SK-N-SH (cell line): ENCODE data around the gene DNAH10. TPM values are rescaled to one million over a fixed set of nuclear protein-coding genes. Genes with fewer than 3 reads are reported as not detected.

Experiments
- CTCF ChIA-PET: fragments of 300-600, 350-600 bp; formaldehyde crosslinking; extraction: SDS; loops from one replicate; lab custom pipeline; 2021; lab: Yijun Ruan, JAX
- POLR2A ChIA-PET: fragments of 350-600 bp; sonication (Branson Sonifier 250); formaldehyde crosslinking; extraction: SDS; loops from one replicate; lab custom pipeline; 2020; ENCODE audit warnings: antibody characterized with exemption, inconsistent platforms; lab: Yijun Ruan, JAX
- DNase-seq: peaks from one replicate; pipeline ENCODE4 v3.0.0; 2012
- H2AFZ ChIP-seq: fragments of 200-600 bp; sonication (generic); 2 replicates; pipeline ENCODE4 v1.8.1; 2016; ENCODE audit warnings: antibody characterized with exemption, mild to moderate bottlenecking, low read depth
- H3F3A ChIP-seq: fragments of 200-600 bp; sonication (generic); replicated peaks from 2 replicates; pipeline ENCODE3; 2016; ENCODE audit warnings: antibody characterized with exemption, mild to moderate bottlenecking; ENCODE audit not compliant: insufficient read depth
- H3K27ac ChIP-seq, 2 experiments: fragments of 200-500 bp in 1 of 2; fragments of 200-600 bp in 1 of 2; sonication (Bioruptor generic) in 1 of 2; sonication (generic), shearing (Covaris generic) in 1 of 2; 2 replicates each; pipeline versions ENCODE4 v1.5.1 to v1.6.1; 2014 to 2016; ENCODE audit warnings: low read depth in 2 of 2, inconsistent platforms in 1 of 2, low read length in 1 of 2, mild to moderate bottlenecking in 1 of 2, mixed read lengths in 1 of 2
- H3K27me3 ChIP-seq: fragments of 200-600 bp; sonication (generic), shearing (Covaris generic); 2 replicates; pipeline ENCODE4 v1.6.1; 2016; ENCODE audit warnings: mixed run types; ENCODE audit not compliant: insufficient read depth
- H3K36me3 ChIP-seq, 2 experiments: fragments of 200-500 bp in 1 of 2; fragments of 200-600 bp in 1 of 2; sonication (Bioruptor generic) in 1 of 2; sonication (generic) in 1 of 2; replicated peaks in 1 of 2; 2 replicates each; pipeline versions ENCODE3 to v1.5.1; 2014 to 2016; ENCODE audit warnings: low read length in 1 of 2, mild to moderate bottlenecking in 1 of 2; ENCODE audit not compliant: insufficient read depth in 2 of 2, control insufficient read depth in 1 of 2
- H3K4me1 ChIP-seq, 2 experiments: fragments of 200-500 bp in 1 of 2; fragments of 200-600 bp in 1 of 2; sonication (Bioruptor generic) in 1 of 2; sonication (generic), shearing (Covaris generic) in 1 of 2; 2 replicates each; pipeline versions ENCODE4 v1.5.1 to v1.6.1; 2014 to 2016; ENCODE audit warnings: low read depth in 1 of 2, low read length in 1 of 2, mixed run types in 1 of 2; ENCODE audit not compliant: insufficient read depth in 2 of 2, control insufficient read depth in 1 of 2
- H3K4me2 ChIP-seq: fragments of 200-600 bp; sonication (generic), shearing (Covaris generic); 2 replicates; pipeline ENCODE4 v1.6.1; 2017; ENCODE audit warnings: mixed run types
- H3K4me3 ChIP-seq, 2 experiments: fragments of 200-500 bp in 1 of 2; fragments of 200-600 bp in 1 of 2; sonication (Bioruptor generic) in 1 of 2; sonication (generic), shearing (Covaris generic) in 1 of 2; 2 replicates each; pipeline versions ENCODE4 v1.5.1 to v1.8.1; 2014 to 2016; ENCODE audit warnings: low read depth in 2 of 2, inconsistent platforms in 1 of 2, low read length in 1 of 2, mild to moderate bottlenecking in 1 of 2, mixed read lengths in 1 of 2, moderate library complexity in 1 of 2
- H3K79me2 ChIP-seq: fragments of 200-600 bp; sonication (generic); 2 replicates; pipeline ENCODE4 v1.8.1; 2017; ENCODE audit warnings: mild to moderate bottlenecking; ENCODE audit not compliant: insufficient read depth
- H3K9ac ChIP-seq: fragments of 200-600 bp; sonication (generic); 2 replicates; pipeline ENCODE4 v1.6.1; 2017; ENCODE audit warnings: mixed run types
- H3K9me2 ChIP-seq: fragments of 200-600 bp; sonication (generic); 2 replicates; pipeline ENCODE4 v1.6.1; 2017; ENCODE audit warnings: mixed run types
- H3K9me3 ChIP-seq: fragments of 200-600 bp; sonication (generic); 2 replicates; pipeline ENCODE4 v1.6.1; 2017; ENCODE audit warnings: mixed run types, mild to moderate bottlenecking, moderate library complexity
- H4K20me1 ChIP-seq: fragments of 200-600 bp; sonication (generic); 2 replicates; pipeline ENCODE4 v1.6.1; 2017; ENCODE audit warnings: mild to moderate bottlenecking, mixed run types; ENCODE audit not compliant: insufficient read depth
- ELF1 ChIP-seq: IDR thresholded peaks from 2 replicates; pipeline ENCODE4 v1.4.0; 2012
- FOSL2 ChIP-seq: IDR thresholded peaks from 2 replicates; pipeline ENCODE4 v1.4.0; 2012; ENCODE audit warnings: low read depth, mild to moderate bottlenecking, moderate library complexity, borderline replicate concordance
- FOXJ3 ChIP-seq: sonication (generic); formaldehyde crosslinking; IDR thresholded peaks from 2 replicates; pipeline ENCODE4 v1.5.1; 2020; ENCODE audit warnings: mild to moderate bottlenecking, missing genetic modification reagents
- FOXM1 ChIP-seq: IDR thresholded peaks from 2 replicates; pipeline ENCODE4 v1.4.0; 2012; ENCODE audit warnings: low read depth, mild to moderate bottlenecking
- GABPA ChIP-seq: IDR thresholded peaks from 2 replicates; pipeline ENCODE4 v1.4.0; 2012; ENCODE audit warnings: low read depth, mild to moderate bottlenecking
- JUND ChIP-seq: IDR thresholded peaks from 2 replicates; pipeline ENCODE4 v1.4.0; 2012
- MXI1 ChIP-seq: IDR thresholded peaks from 2 replicates; pipeline ENCODE4 v1.6.1; 2012; ENCODE audit warnings: mild to moderate bottlenecking, low read depth, low read length, improper control_type of control experiment
- NFIC ChIP-seq: IDR thresholded peaks from 2 replicates; pipeline ENCODE4 v1.4.0; 2012; ENCODE audit warnings: borderline replicate concordance
- NRF1 ChIP-seq: IDR thresholded peaks from 2 replicates; pipeline ENCODE4 v1.6.1; 2012; ENCODE audit warnings: low read depth, mild to moderate bottlenecking, low read length
- RAD21 ChIP-seq: IDR thresholded peaks from 2 replicates; pipeline ENCODE4 v1.6.1; 2012; ENCODE audit warnings: mild to moderate bottlenecking, low read length
- RCOR1 ChIP-seq: fragments of 150-350 bp; IDR thresholded peaks from 2 replicates; pipeline ENCODE4 v1.6.1; 2017; ENCODE audit warnings: antibody characterized with exemption, low read length
- RFX5 ChIP-seq: IDR thresholded peaks from 2 replicates; pipeline ENCODE4 v1.6.1; 2012; ENCODE audit warnings: mild to moderate bottlenecking, improper control_type of control experiment, low read length
- RXRA ChIP-seq: IDR thresholded peaks from 2 replicates; pipeline ENCODE4 v1.4.0; 2012; ENCODE audit warnings: low read depth, mild to moderate bottlenecking, borderline replicate concordance
- SMC3 ChIP-seq: IDR thresholded peaks from 2 replicates; pipeline ENCODE4 v1.6.1; 2012; ENCODE audit warnings: low read depth, low read length, improper control_type of control experiment
- TAF1 ChIP-seq: IDR thresholded peaks from 2 replicates; pipeline ENCODE4 v1.6.1; 2012; ENCODE audit warnings: low read depth, mild to moderate bottlenecking, low read length, moderate library complexity, borderline replicate concordance
- TEAD4 ChIP-seq: IDR thresholded peaks from 2 replicates; pipeline ENCODE4 v1.4.0; 2012; ENCODE audit warnings: mild to moderate bottlenecking, borderline replicate concordance; ENCODE audit not compliant: insufficient read depth
- WGBS: methylation state at CpG from one replicate; pipeline ENCODE4 v1.1.6; 2017; ENCODE audit warnings: low lambda C conversion rate; 5-methylcytosine and 5-hydroxymethylcytosine counted together
- polyA plus RNA-seq, 3 experiments: library from polyadenylated mRNA; depleted of rRNA; stranded (reverse); fragments of >200 nt; gene quantifications; 2 replicates each; pipeline ENCODE4 v1.2.3, GENCODE V29; 2012
- TF ChIP-seq, protein P1 (sequence below): fragments of 200-600 bp; sonication (generic); IDR thresholded peaks from 2 replicates; pipeline ENCODE4 v1.6.1; 2017; ENCODE audit warnings: antibody characterized with exemption, mild to moderate bottlenecking, moderate library complexity
- TF ChIP-seq, protein P2 (sequence below): IDR thresholded peaks from 2 replicates; pipeline ENCODE4 v1.4.0; 2012; ENCODE audit warnings: low read depth, borderline replicate concordance
- TF ChIP-seq, protein P3 (sequence below): IDR thresholded peaks from 2 replicates; pipeline ENCODE4 v1.4.0; 2012; ENCODE audit warnings: low read depth
- TF ChIP-seq, protein P4 (sequence below): IDR thresholded peaks from 2 replicates; pipeline ENCODE4; 2012

The DNAH10 gene
- polyA plus RNA-seq, 1 of the 3 experiments (the other 2 are of a cell fraction): 0.13 TPM

DNA sequence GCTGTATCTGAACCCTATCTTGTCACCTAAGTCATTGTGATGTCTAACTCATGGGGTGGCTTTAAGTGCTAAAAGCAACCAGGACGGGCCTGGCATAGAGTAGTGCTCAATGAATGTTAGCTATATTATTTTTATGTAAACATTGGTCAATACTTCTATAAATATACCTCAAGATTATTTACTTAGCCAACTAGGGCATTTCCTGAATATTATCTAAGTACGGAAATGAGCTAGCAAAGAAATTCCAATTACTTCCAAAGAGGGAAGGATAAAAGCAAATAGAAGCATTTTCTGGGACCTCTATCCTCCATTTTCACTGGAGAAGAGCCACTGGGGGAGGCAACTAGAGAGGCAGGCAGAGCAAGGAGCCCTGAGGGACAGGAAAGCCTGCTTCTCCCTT is 189.9 kb downstream of the DNAH10 start:
- no peaks in the 10 kb centered on the region for H3K27me3 ChIP-seq
- H4K20me1 ChIP-seq: peaks cover 18% of the 10 kb centered on the region; the same call in 1 of the 2 replicates
- H3K9me2 ChIP-seq: no peaks in the 10 kb centered on the region
- H3K79me2 ChIP-seq: peaks cover 11% of the 10 kb centered on the region; the same call in 1 of the 2 replicates
- no peak for DNase-seq
- H3F3A ChIP-seq: no peaks in the 10 kb centered on the region
- no peak overlapping the region for H2AFZ ChIP-seq
- no peak overlapping the region for H3K4me2 ChIP-seq
- H3K27ac ChIP-seq: no peak overlapping the region
- POLR2A ChIA-PET: no interaction called here
- TF ChIP-seq, protein P1, sequence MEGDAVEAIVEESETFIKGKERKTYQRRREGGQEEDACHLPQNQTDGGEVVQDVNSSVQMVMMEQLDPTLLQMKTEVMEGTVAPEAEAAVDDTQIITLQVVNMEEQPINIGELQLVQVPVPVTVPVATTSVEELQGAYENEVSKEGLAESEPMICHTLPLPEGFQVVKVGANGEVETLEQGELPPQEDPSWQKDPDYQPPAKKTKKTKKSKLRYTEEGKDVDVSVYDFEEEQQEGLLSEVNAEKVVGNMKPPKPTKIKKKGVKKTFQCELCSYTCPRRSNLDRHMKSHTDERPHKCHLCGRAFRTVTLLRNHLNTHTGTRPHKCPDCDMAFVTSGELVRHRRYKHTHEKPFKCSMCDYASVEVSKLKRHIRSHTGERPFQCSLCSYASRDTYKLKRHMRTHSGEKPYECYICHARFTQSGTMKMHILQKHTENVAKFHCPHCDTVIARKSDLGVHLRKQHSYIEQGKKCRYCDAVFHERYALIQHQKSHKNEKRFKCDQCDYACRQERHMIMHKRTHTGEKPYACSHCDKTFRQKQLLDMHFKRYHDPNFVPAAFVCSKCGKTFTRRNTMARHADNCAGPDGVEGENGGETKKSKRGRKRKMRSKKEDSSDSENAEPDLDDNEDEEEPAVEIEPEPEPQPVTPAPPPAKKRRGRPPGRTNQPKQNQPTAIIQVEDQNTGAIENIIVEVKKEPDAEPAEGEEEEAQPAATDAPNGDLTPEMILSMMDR: no peak
- TF ChIP-seq FOXJ3 (CRISPR knock-in tag) (no peak), TAF1 (no peak), JUND (no peak), MXI1 (no peak), SMC3 (no peak), RAD21 (no peak), FOXM1 (no peak), RXRA (no peak), ELF1 (no peak)
- TF ChIP-seq, protein P2, sequence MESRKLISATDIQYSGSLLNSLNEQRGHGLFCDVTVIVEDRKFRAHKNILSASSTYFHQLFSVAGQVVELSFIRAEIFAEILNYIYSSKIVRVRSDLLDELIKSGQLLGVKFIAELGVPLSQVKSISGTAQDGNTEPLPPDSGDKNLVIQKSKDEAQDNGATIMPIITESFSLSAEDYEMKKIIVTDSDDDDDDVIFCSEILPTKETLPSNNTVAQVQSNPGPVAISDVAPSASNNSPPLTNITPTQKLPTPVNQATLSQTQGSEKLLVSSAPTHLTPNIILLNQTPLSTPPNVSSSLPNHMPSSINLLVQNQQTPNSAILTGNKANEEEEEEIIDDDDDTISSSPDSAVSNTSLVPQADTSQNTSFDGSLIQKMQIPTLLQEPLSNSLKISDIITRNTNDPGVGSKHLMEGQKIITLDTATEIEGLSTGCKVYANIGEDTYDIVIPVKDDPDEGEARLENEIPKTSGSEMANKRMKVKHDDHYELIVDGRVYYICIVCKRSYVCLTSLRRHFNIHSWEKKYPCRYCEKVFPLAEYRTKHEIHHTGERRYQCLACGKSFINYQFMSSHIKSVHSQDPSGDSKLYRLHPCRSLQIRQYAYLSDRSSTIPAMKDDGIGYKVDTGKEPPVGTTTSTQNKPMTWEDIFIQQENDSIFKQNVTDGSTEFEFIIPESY: no peak
- TF ChIP-seq, protein P3, sequence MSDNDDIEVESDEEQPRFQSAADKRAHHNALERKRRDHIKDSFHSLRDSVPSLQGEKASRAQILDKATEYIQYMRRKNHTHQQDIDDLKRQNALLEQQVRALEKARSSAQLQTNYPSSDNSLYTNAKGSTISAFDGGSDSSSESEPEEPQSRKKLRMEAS: no peak
- H3K9ac ChIP-seq: no peak overlapping the region
- no peak overlapping the region for H3K4me3 ChIP-seq
- WGBS: 82% methylated on average over 2 of the region's 2 CpGs
- peaks cover 0 to 7% of the 10 kb centered on the region in 2 experiments; a peak in 1 of 4 replicates for H3K4me1 ChIP-seq
- H3K9me3 ChIP-seq: no peaks in the 10 kb centered on the region
- H3K36me3 ChIP-seq: peaks cover 0 to 3% of the 10 kb centered on the region in 2 experiments
- CTCF ChIA-PET: interaction anchor here (1.4 kb wide), 1 partner anchor 13 kb away, joined by 4 read pairs; no protein-coding TSS in a partner anchor

DNA sequence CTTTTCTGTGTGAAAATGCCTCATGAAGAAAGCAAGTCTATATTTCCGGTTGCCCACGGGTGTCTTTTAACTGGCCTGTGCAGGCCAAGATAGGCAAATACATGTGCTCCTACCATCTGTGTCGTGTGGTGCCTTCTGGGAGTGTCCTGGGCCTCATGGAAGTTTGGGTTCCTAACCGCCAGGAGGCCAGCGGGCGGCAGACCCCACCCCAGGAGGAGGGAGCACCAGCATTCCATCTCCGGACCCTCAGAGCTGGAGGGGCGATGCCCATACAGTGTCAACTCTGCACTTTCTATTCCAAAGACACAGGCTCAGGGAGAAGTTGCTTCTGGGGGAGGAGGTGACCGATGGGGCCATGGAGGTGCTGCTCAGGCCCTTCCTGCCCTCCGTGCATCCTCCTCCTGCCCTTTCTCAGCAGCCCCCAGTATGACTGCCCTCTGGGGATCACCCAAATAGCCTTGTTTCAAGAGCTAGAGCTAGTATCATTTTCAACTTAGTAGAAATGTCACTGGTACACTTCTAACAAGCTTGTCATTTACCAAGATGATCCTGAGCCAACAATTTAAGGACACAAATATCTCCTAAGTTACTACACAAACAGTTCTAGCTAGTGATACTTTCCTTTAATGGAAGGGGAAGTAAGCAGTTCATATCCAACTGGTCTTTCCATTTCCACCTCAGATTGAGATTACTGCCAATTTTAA is 192.7 kb downstream of the DNAH10 start:
- Histone ChIP-seq H3K27me3 (no peaks in the 10 kb centered on the region), H3K79me2 (peaks cover 12% of the 10 kb centered on the region), H3K4me1 (no peaks in the 10 kb centered on the region; a peak in 1 of 4 replicates), H3K4me3 (no peak overlapping the region), H3K9me3 (no peaks in the 10 kb centered on the region), H3K4me2 (no peak overlapping the region), H2AFZ (no peak overlapping the region), H4K20me1 (peaks cover 7% of the 10 kb centered on the region; the same call in 1 of the 2 replicates), H3K9me2 (no peaks in the 10 kb centered on the region), H3K27ac (no peak overlapping the region), H3K9ac (no peak overlapping the region), H3F3A (no peaks in the 10 kb centered on the region), H3K36me3 (peaks cover 0 to 3% of the 10 kb centered on the region in 2 experiments)
- POLR2A ChIA-PET: no interaction called here
- CTCF ChIA-PET: interaction anchor here (2.2 kb wide), 1 partner anchor 49 kb away, joined by 6 read pairs; no protein-coding TSS in a partner anchor
- no peak for DNase-seq
- 94% methylated on average over 10 of the region's 10 CpGs for WGBS
- TF ChIP-seq, protein P3: no peak
- TF ChIP-seq, protein P4, sequence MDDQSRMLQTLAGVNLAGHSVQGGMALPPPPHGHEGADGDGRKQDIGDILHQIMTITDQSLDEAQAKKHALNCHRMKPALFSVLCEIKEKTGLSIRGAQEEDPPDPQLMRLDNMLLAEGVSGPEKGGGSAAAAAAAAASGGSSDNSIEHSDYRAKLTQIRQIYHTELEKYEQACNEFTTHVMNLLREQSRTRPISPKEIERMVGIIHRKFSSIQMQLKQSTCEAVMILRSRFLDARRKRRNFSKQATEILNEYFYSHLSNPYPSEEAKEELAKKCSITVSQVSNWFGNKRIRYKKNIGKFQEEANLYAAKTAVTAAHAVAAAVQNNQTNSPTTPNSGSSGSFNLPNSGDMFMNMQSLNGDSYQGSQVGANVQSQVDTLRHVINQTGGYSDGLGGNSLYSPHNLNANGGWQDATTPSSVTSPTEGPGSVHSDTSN: no peak
- no peak for TF ChIP-seq RFX5
- no peak for TF ChIP-seq RCOR1
- TF ChIP-seq FOSL2: no peak
- TF ChIP-seq NRF1: no peak
- no peak for TF ChIP-seq MXI1
- TF ChIP-seq, protein P1: no peak
- TF ChIP-seq TEAD4: no peak
- TF ChIP-seq NFIC: no peak
- TF ChIP-seq GABPA: no peak
